Subcutaneous adipose tissue (tissue), 4 donors: ENCODE data around the gene HIVEP3. TPM values are rescaled to one million over a fixed set of nuclear protein-coding genes. Genes with fewer than 3 reads are reported as not detected.

Experiments
- total RNA-seq, 4 donors: library from RNA; depleted of rRNA; stranded (reverse); fragments of >200 nt; gene quantifications; one replicate each; pipeline ENCODE4 v1.1.0, GENCODE V29; 2016
- TF ChIP-seq, protein P1 (sequence below): fragments of 450-650 bp; IDR thresholded peaks from one replicate; pipeline ENCODE4 v1.5.1; 2016; ENCODE audit warnings: low read depth, mild to moderate bottlenecking, control low read depth, antibody characterized with exemption, moderate library complexity

Gene HIVEP3
- total RNA-seq, 4 donors from 2014 or later: 2.4 to 9.6 (median 5.0) TPM

DNA sequence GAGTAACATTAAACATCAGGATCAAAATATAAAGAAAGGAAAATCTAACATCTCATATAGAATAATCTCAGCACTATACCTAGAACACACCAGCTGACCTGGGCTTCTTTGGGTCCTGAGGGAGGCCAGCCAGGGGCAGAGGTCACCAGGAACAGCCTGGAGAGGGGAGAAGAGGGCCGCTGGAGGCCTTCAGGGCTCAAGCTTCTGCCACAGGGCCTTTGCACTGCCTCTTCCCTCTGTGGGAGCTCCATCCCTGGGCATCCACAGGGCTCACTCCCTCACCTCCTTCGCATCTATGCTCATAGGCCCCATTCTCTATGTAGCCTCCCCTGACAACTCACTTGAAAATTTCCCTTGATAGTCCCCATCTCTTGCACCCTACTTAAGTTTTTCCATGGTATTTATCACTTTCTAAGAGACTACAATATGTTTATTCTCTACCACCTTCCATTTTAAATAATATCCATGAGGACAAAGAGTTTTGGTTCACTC, 73.9 kb downstream of the HIVEP3 start:
- TF ChIP-seq, protein P1, sequence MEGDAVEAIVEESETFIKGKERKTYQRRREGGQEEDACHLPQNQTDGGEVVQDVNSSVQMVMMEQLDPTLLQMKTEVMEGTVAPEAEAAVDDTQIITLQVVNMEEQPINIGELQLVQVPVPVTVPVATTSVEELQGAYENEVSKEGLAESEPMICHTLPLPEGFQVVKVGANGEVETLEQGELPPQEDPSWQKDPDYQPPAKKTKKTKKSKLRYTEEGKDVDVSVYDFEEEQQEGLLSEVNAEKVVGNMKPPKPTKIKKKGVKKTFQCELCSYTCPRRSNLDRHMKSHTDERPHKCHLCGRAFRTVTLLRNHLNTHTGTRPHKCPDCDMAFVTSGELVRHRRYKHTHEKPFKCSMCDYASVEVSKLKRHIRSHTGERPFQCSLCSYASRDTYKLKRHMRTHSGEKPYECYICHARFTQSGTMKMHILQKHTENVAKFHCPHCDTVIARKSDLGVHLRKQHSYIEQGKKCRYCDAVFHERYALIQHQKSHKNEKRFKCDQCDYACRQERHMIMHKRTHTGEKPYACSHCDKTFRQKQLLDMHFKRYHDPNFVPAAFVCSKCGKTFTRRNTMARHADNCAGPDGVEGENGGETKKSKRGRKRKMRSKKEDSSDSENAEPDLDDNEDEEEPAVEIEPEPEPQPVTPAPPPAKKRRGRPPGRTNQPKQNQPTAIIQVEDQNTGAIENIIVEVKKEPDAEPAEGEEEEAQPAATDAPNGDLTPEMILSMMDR: no peak

DNA sequence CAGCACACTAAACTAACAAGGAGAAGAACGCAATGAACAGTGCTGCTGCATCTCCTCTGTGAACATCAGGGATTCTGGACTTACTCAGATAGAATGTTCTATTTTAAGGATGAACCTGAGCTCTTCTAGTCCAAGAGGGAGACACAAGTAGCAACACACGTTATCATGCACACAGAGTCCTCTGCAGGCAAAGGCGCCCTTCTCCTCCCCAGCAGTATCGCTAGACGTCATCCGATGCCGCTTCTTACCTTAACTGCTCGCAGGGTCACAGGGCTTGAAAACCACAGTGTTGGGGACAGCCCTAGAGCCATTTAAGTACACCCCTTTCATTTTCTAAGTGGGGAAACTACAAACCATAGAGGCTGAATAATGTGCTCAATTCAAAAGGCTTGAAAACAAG, 74.5 kb downstream of the HIVEP3 start:
- TF ChIP-seq, protein P1: no peak

GRCh38 chr1:41842993-41843755, 75.5 kb downstream of the HIVEP3 start:
- TF ChIP-seq, protein P1: no peak

- TF ChIP-seq, protein P1: no peak
Measured at GRCh38 chr1:41842326-41842725, 76.4 kb downstream of the HIVEP3 start.

- TF ChIP-seq, protein P1: no peak
Measured at GRCh38 chr1:41840592-41841246, 78.0 kb downstream of the HIVEP3 start.

DNA sequence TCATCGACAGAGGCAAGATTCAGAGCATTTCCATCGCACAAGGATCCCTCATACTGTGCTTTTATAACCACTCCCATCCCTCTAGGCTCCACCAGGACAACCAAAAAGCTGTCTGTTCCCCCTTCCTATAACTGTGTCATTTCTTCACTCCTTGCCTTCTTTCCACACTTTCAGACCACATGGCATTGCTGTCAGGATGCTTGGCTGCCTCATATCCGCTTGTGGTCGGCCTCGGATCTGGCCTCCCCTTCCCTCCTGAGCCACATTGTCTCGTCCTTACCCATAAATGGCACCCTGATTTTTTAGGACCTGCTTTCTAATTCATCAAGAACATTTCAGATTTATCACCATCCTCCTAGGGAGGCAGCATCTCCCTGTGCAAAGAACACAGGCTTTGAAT, 80.5 kb downstream of the HIVEP3 start:
- TF ChIP-seq, protein P1: no peak

- TF ChIP-seq, protein P1: no peak
Measured at GRCh38 chr1:41837691-41838090, 81.0 kb downstream of the HIVEP3 start.
